HCT116 (cell line): ENCODE measurements around the gene CXCL11. TPM values are rescaled to one million over a fixed set of nuclear protein-coding genes. Genes with fewer than 3 reads are reported as not detected.

ENCODE experiments used
- ATAC-seq: fragments of 200-7000 bp; cut with Tn5 transposase; 2 replicates; pipeline ENCODE4 v1.9.1; 2020; ENCODE audit warnings: mild to moderate bottlenecking, moderate library complexity
- BruUV-seq: library from RNA; stranded (reverse); fragments of 400-500 nt; replicated peaks from 2 replicates; lab custom pipeline; 2021; lab: Mats Ljungman, UMichigan
- CTCF ChIA-PET: fragments of 300-600 bp; sonication (Branson Sonifier 250); formaldehyde crosslinking; loops from one replicate; lab custom pipeline; 2021; ENCODE audit warnings: antibody characterized with exemption; lab: Charles Lee
- POLR2A ChIA-PET: fragments of 300-600, 350-600 bp; sonication (Branson Sonifier 250); formaldehyde crosslinking; loops from one replicate; lab custom pipeline; 2021; ENCODE audit warnings: antibody characterized with exemption; lab: Charles Lee
- RAD21 ChIA-PET, 2 experiments: fragments of 300-600 bp; sonication (Branson Sonifier 250); formaldehyde crosslinking; loops; one replicate each; lab custom pipeline; 2023; ENCODE audit warnings: low total read pairs in 2 of 2; ENCODE audit not compliant: uncharacterized antibody in 2 of 2, unreplicated experiment in 2 of 2, low non-redundant PET in 1 of 2; lab: Charles Lee
- DNase-seq: peaks from one replicate; pipeline ENCODE4 v3.0.0-alpha.2; 2010; ENCODE audit warnings: low read depth, low spot score
- H2AFZ ChIP-seq: fragments of 200-600 bp; shearing (Covaris generic), sonication (generic); 2 replicates; pipeline ENCODE4 v1.6.1; 2017; ENCODE audit warnings: low read depth, mixed run types, mixed read lengths, antibody characterized with exemption, low read length; ENCODE audit not compliant: poor library complexity, severe bottlenecking
- H3K27ac ChIP-seq: 2 replicates; pipeline ENCODE4 v1.5.1; 2012; ENCODE audit warnings: low read depth, low read length
- H3K27me3 ChIP-seq: fragments of 200-600 bp; sonication (generic); 2 replicates; pipeline ENCODE4 v1.6.1; 2016; ENCODE audit warnings: mixed run types, low read length, mixed read lengths; ENCODE audit not compliant: insufficient read depth
- H3K36me3 ChIP-seq, 2 experiments: fragments of 200-500 bp in 1 of 2; fragments of 200-600 bp in 1 of 2; sonication (Bioruptor generic) in 1 of 2; sonication (generic) in 1 of 2; 2 replicates each; pipeline versions ENCODE4 v1.5.1 to v1.6.1; 2014 to 2016; ENCODE audit warnings: low read length in 2 of 2, inconsistent platforms in 1 of 2, mixed read lengths in 1 of 2, mixed run types in 1 of 2; ENCODE audit not compliant: insufficient read depth in 2 of 2, control insufficient read depth in 1 of 2
- H3K4me1 ChIP-seq, 2 experiments: fragments of 200-600 bp in 1 of 2; sonication (generic) in 1 of 2; 2 replicates each; pipeline versions ENCODE4 v1.5.1 to v1.6.1; 2012 to 2017; ENCODE audit warnings: low read length in 2 of 2, inconsistent platforms in 1 of 2, mild to moderate bottlenecking in 1 of 2, mixed read lengths in 1 of 2, mixed run types in 1 of 2, moderate library complexity in 1 of 2; ENCODE audit not compliant: insufficient read depth in 2 of 2, control insufficient read depth in 1 of 2
- H3K4me2 ChIP-seq: fragments of 200-600 bp; sonication (generic); 2 replicates; pipeline ENCODE4 v1.6.1; 2017; ENCODE audit warnings: mixed run types, low read length, mixed read lengths
- H3K4me3 ChIP-seq, 2 experiments: fragments of 200-600 bp in 1 of 2; sonication (generic) in 1 of 2; replicated peaks in 1 of 2; 2 replicates each; pipeline ENCODE4 v1.5.1; 2011 to 2016; ENCODE audit warnings: low read length in 2 of 2, control low read depth in 1 of 2, low read depth in 1 of 2, mild to moderate bottlenecking in 1 of 2, mixed read lengths in 1 of 2, mixed run types in 1 of 2
- H3K79me2 ChIP-seq: fragments of 200-600 bp; sonication (generic); 2 replicates; pipeline ENCODE4 v1.6.1; 2017; ENCODE audit warnings: mild to moderate bottlenecking, mixed run types, low read length, moderate library complexity, mixed read lengths; ENCODE audit not compliant: insufficient read depth
- H3K9ac ChIP-seq: fragments of 200-600 bp; sonication (generic); 2 replicates; pipeline ENCODE4 v1.6.1; 2016; ENCODE audit warnings: low read length, mixed read lengths
- H3K9me2 ChIP-seq: fragments of 200-600 bp; sonication (generic), shearing (Covaris generic); 2 replicates; pipeline ENCODE4 v1.6.1; 2017; ENCODE audit warnings: mixed run types, mild to moderate bottlenecking, moderate library complexity; ENCODE audit not compliant: insufficient read depth
- H3K9me3 ChIP-seq, 2 experiments: fragments of 200-500 bp in 1 of 2; fragments of 200-600 bp in 1 of 2; sonication (Bioruptor generic) in 1 of 2; sonication (generic) in 1 of 2; 2 replicates each; pipeline ENCODE4 v1.6.1; 2014 to 2017; ENCODE audit warnings: low read length in 2 of 2, mixed read lengths in 2 of 2, inconsistent platforms in 1 of 2, low read depth in 1 of 2, mild to moderate bottlenecking in 1 of 2, mixed run types in 1 of 2, moderate library complexity in 1 of 2; ENCODE audit not compliant: control insufficient read depth in 1 of 2, insufficient read depth in 1 of 2
- H4K20me1 ChIP-seq: fragments of 200-600 bp; sonication (generic), shearing (Covaris generic); 2 replicates; pipeline ENCODE4 v1.6.1; 2017; ENCODE audit warnings: mixed run types, mild to moderate bottlenecking, moderate library complexity; ENCODE audit not compliant: insufficient read depth
- RAD21 ChIP-seq: IDR thresholded peaks from 2 replicates; pipeline ENCODE4 v1.6.1; 2012; ENCODE audit warnings: low read depth, mild to moderate bottlenecking
- YY1 ChIP-seq: IDR thresholded peaks from 2 replicates; pipeline ENCODE4 v1.6.1; 2011; ENCODE audit warnings: low read length, low read depth, moderate library complexity, mild to moderate bottlenecking; ENCODE audit not compliant: insufficient replicate concordance; ENCODE audit errors: extremely low read depth
- intact Hi-C: fragments of 100-400 bp; cut with micrococcal nuclease; formaldehyde crosslinking; loops from 2 replicates; pipeline ENCODE4 v1.10.0; 2022
- total RNA-seq: library from RNA; stranded (reverse); gene quantifications from one replicate; pipeline ENCODE4 v1.2.1, GENCODE V29; 2021; ENCODE audit not compliant: unreplicated experiment
- TF ChIP-seq, protein P1 (sequence below), 3 experiments: fragments of 200-600 bp in 1 of 3; sonication (generic) in 1 of 3; IDR thresholded peaks in 2 of 3; conservative IDR thresholded peaks in 1 of 3; 2 replicates each; pipeline ENCODE4 v1.5.1; 2012 to 2017; ENCODE audit warnings: low read depth in 2 of 3, low read length in 2 of 3, antibody characterized with exemption in 1 of 3, borderline replicate concordance in 1 of 3, control low read depth in 1 of 3, mild to moderate bottlenecking in 1 of 3, mixed read lengths in 1 of 3, mixed run types in 1 of 3, moderate library complexity in 1 of 3; ENCODE audit not compliant: insufficient read depth in 1 of 3
- TF ChIP-seq, protein P2 (sequence below): IDR thresholded peaks from 2 replicates; pipeline ENCODE4 v1.6.1; 2012
- TF ChIP-seq, protein P3 (sequence below): IDR thresholded peaks from 2 replicates; pipeline ENCODE4 v1.6.1; 2011; ENCODE audit warnings: mild to moderate bottlenecking, low read length, moderate library complexity; ENCODE audit not compliant: insufficient replicate concordance; ENCODE audit errors: extremely low read depth

CXCL11 gene
- total RNA-seq, 1 experiment from 2014 or later, result not detected

DNA sequence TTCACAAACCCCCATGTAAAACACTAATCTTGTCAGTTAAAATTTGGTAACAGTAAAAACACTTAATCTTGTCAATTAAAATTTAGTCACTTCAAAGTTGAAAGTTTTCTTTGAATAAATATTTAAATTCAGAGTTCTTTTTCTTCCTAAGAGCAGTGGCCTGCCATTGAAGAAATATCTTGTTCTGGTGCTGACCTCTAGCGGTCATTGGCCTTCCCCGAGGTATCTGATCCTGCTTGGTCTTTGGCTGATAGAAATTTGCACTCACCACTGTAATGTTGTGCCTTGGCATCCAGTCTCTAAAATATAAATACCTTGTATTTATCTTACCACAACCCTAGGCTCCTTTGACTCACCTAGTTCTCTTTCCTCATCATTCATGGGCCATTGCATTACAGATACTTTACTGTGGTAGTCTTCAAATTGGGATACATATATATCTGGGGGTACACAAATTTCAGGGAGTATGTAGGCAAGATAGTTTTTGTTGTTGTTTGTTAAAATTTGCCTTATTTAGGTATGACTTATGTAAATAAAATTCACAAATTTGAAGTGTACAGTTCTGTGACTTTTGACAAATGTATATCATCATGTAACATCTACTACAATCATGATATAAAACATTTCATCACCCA, 31.9 kb upstream of the CXCL11 start:
- H3K27ac ChIP-seq, result no peak overlapping the region
- no peaks in the 10 kb centered on the region for H3K36me3 ChIP-seq
- H3K4me3 ChIP-seq, result no peak overlapping the region
- DNase-seq (peak; percentile 59), ATAC-seq (peak; percentile 99)
- intact Hi-C loops, result loop anchor here (1.0 to 5.0 kb wide), 2 partner anchors 71 to 150 kb away; no protein-coding TSS in a partner anchor
- H3K4me2 ChIP-seq, result no peak overlapping the region
- ChIA-PET CTCF (no interaction called here), POLR2A (no interaction called here), RAD21 (no interaction called here)
- no peaks in the 10 kb centered on the region for H3K4me1 ChIP-seq
- H3K9me2 ChIP-seq, result no peaks in the 10 kb centered on the region
- no peak overlapping the region for H3K9ac ChIP-seq
- no peaks in the 10 kb centered on the region for H3K9me3 ChIP-seq
- BruUV-seq, result no TSS peak
- TF ChIP-seq, protein P1, sequence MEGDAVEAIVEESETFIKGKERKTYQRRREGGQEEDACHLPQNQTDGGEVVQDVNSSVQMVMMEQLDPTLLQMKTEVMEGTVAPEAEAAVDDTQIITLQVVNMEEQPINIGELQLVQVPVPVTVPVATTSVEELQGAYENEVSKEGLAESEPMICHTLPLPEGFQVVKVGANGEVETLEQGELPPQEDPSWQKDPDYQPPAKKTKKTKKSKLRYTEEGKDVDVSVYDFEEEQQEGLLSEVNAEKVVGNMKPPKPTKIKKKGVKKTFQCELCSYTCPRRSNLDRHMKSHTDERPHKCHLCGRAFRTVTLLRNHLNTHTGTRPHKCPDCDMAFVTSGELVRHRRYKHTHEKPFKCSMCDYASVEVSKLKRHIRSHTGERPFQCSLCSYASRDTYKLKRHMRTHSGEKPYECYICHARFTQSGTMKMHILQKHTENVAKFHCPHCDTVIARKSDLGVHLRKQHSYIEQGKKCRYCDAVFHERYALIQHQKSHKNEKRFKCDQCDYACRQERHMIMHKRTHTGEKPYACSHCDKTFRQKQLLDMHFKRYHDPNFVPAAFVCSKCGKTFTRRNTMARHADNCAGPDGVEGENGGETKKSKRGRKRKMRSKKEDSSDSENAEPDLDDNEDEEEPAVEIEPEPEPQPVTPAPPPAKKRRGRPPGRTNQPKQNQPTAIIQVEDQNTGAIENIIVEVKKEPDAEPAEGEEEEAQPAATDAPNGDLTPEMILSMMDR (IDR thresholded peaks at IDR 0.05 in 2 of 3, conservative IDR thresholded peaks at IDR 0.05 in 1 of 3; ENCODE audit: borderline replicate concordance in 1 of 3, insufficient read depth in 1 of 3, low read depth in 2 of 3, low read length in 2 of 3), result peak; percentile 78 to 85 (median 85)
- TF ChIP-seq YY1 (peak; percentile 55), RAD21 (peak; percentile 87)
- TF ChIP-seq, protein P2, sequence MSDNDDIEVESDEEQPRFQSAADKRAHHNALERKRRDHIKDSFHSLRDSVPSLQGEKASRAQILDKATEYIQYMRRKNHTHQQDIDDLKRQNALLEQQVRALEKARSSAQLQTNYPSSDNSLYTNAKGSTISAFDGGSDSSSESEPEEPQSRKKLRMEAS, result no peak
- TF ChIP-seq, protein P3, sequence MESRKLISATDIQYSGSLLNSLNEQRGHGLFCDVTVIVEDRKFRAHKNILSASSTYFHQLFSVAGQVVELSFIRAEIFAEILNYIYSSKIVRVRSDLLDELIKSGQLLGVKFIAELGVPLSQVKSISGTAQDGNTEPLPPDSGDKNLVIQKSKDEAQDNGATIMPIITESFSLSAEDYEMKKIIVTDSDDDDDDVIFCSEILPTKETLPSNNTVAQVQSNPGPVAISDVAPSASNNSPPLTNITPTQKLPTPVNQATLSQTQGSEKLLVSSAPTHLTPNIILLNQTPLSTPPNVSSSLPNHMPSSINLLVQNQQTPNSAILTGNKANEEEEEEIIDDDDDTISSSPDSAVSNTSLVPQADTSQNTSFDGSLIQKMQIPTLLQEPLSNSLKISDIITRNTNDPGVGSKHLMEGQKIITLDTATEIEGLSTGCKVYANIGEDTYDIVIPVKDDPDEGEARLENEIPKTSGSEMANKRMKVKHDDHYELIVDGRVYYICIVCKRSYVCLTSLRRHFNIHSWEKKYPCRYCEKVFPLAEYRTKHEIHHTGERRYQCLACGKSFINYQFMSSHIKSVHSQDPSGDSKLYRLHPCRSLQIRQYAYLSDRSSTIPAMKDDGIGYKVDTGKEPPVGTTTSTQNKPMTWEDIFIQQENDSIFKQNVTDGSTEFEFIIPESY, result no peak
- H3K27me3 ChIP-seq, result no peaks in the 10 kb centered on the region
- no peaks in the 10 kb centered on the region for H3K79me2 ChIP-seq
- peak overlapping the region; percentile 63 for H2AFZ ChIP-seq
- no peaks in the 10 kb centered on the region for H4K20me1 ChIP-seq
